22Rv1 (cell line): Measurements from ENCODE around the gene HADH.

ENCODE experiments used
- ZFX ChIP-seq: fragments of 450-650 bp; IDR thresholded peaks from 2 replicates; pipeline ENCODE4 v1.6.1; 2017; ENCODE audit warnings: antibody characterized with exemption, borderline replicate concordance
- TF ChIP-seq, protein P1 (sequence below): fragments of 450-650 bp; IDR thresholded peaks from 2 replicates; pipeline ENCODE4 v1.5.1; 2017; ENCODE audit warnings: mild to moderate bottlenecking

DNA sequence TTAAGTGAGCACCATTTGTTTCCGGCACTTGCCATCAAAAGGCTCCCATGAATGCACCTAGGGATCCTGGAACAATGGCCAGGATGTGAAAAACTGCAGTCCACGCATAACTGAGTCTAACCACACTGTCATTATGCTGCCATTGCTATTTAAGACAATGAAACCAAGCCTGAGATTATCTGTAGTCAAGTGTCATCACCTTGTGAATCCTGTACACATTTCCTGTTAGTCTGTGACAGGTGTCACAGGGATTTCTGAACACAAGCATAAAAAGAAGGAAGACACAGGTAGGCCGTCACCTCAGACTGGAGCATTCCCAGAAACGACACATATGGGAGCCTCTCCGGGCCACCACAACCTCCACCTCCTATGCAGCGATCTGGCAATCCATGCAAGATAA is 66.7 kb downstream of the HADH start:
- TF ChIP-seq, protein P1, sequence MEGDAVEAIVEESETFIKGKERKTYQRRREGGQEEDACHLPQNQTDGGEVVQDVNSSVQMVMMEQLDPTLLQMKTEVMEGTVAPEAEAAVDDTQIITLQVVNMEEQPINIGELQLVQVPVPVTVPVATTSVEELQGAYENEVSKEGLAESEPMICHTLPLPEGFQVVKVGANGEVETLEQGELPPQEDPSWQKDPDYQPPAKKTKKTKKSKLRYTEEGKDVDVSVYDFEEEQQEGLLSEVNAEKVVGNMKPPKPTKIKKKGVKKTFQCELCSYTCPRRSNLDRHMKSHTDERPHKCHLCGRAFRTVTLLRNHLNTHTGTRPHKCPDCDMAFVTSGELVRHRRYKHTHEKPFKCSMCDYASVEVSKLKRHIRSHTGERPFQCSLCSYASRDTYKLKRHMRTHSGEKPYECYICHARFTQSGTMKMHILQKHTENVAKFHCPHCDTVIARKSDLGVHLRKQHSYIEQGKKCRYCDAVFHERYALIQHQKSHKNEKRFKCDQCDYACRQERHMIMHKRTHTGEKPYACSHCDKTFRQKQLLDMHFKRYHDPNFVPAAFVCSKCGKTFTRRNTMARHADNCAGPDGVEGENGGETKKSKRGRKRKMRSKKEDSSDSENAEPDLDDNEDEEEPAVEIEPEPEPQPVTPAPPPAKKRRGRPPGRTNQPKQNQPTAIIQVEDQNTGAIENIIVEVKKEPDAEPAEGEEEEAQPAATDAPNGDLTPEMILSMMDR = no peak
- TF ChIP-seq ZFX = no peak
